IMR-90 (cell line): ENCODE results near the gene ESF1. TPM values are rescaled to one million over a fixed set of nuclear protein-coding genes. Genes with fewer than 3 reads are reported as not detected.

Source experiments
- ATAC-seq: fragments of 200-7000 bp; cut with Tn5 transposase; 2 replicates; pipeline ENCODE4 v1.9.1; 2020; ENCODE audit warnings: low read depth, mild to moderate bottlenecking, moderate library complexity
- BruUV-seq: library from RNA; stranded (reverse); fragments of 400-500 nt; replicated peaks from 2 replicates; lab custom pipeline; 2021; lab: Mats Ljungman, UMichigan
- CTCF ChIA-PET: fragments of 300-600 bp; formaldehyde crosslinking; extraction: SDS; loops from one replicate; lab custom pipeline; 2021; ENCODE audit warnings: antibody characterized with exemption; lab: Yijun Ruan, JAX
- POLR2A ChIA-PET: fragments of 300-600 bp; sonication (Branson Sonifier 250); formaldehyde crosslinking; loops from one replicate; lab custom pipeline; 2022; ENCODE audit warnings: antibody characterized with exemption; ENCODE audit not compliant: unreplicated experiment; lab: Charles Lee
- DNase-seq: peaks from one replicate; pipeline ENCODE4 v3.0.0; 2013
- H2AFZ ChIP-seq: replicated peaks from 2 replicates; pipeline ENCODE3; 2013; ENCODE audit warnings: low read length, mild to moderate bottlenecking; ENCODE audit not compliant: poor library complexity
- H2AK5ac ChIP-seq: 2 replicates; pipeline ENCODE4 v1.6.1; 2013; ENCODE audit warnings: low read depth, low read length, inconsistent platforms
- H2AK9ac ChIP-seq: replicated peaks from 2 replicates; pipeline ENCODE3; 2013; ENCODE audit warnings: mild to moderate bottlenecking, low read depth, low read length, moderate library complexity; ENCODE audit not compliant: poor library complexity
- H2BK120ac ChIP-seq: 2 replicates; pipeline ENCODE4 v1.6.1; 2013; ENCODE audit warnings: low read depth, low read length, inconsistent platforms
- H2BK15ac ChIP-seq: 3 replicates; pipeline ENCODE4 v1.6.1; 2013; ENCODE audit warnings: low read depth, low read length, inconsistent platforms
- H2BK20ac ChIP-seq: 2 replicates; pipeline ENCODE4 v1.6.1; 2013; ENCODE audit warnings: low read depth, mild to moderate bottlenecking, inconsistent platforms, low read length, moderate library complexity
- H2BK5ac ChIP-seq: 2 replicates; pipeline ENCODE4 v1.6.1; 2013; ENCODE audit warnings: mild to moderate bottlenecking, low read depth, low read length, inconsistent platforms; ENCODE audit not compliant: poor library complexity, severe bottlenecking
- H3K14ac ChIP-seq: replicated peaks from 2 replicates; pipeline ENCODE4 v1.6.1; 2013; ENCODE audit warnings: low read depth, low read length, inconsistent platforms
- H3K18ac ChIP-seq: 2 replicates; pipeline ENCODE4 v1.6.1; 2013; ENCODE audit warnings: low read depth, low read length, control low read depth
- H3K23ac ChIP-seq: 2 replicates; pipeline ENCODE4 v1.6.1; 2013; ENCODE audit warnings: low read depth, low read length, inconsistent platforms
- H3K27ac ChIP-seq: 2 replicates; pipeline ENCODE4 v1.5.1; 2013; ENCODE audit warnings: mild to moderate bottlenecking, control low read depth, low read length; ENCODE audit not compliant: insufficient read depth
- H3K27me3 ChIP-seq: 2 replicates; pipeline ENCODE4 v1.6.1; 2013; ENCODE audit warnings: low read length; ENCODE audit not compliant: control insufficient read depth, insufficient read depth
- H3K36me3 ChIP-seq: 2 replicates; pipeline ENCODE4 v1.6.1; 2013; ENCODE audit warnings: low read length, mixed read lengths; ENCODE audit not compliant: control insufficient read depth, insufficient read depth
- H3K4ac ChIP-seq: 2 replicates; pipeline ENCODE4 v1.6.1; 2013; ENCODE audit warnings: low read depth, low read length, inconsistent platforms
- H3K4me1 ChIP-seq: 2 replicates; pipeline ENCODE4 v1.6.1; 2013; ENCODE audit warnings: low read length, mixed read lengths; ENCODE audit not compliant: control insufficient read depth, insufficient read depth
- H3K4me2 ChIP-seq: 2 replicates; pipeline ENCODE4 v1.6.1; 2013; ENCODE audit warnings: low read depth, mild to moderate bottlenecking, control low read depth, low read length, moderate library complexity
- H3K4me3 ChIP-seq: 2 replicates; pipeline ENCODE4 v1.5.1; 2013; ENCODE audit warnings: low read depth, mild to moderate bottlenecking, control low read depth, low read length, moderate library complexity; ENCODE audit not compliant: insufficient read depth
- H3K56ac ChIP-seq: 2 replicates; pipeline ENCODE4 v1.6.1; 2013; ENCODE audit warnings: low read length, inconsistent platforms; ENCODE audit not compliant: insufficient read depth; ENCODE audit errors: extremely low read depth
- H3K79me1 ChIP-seq, 2 experiments: 2 replicates each; pipeline ENCODE4 v1.6.1; 2013; ENCODE audit warnings: low read length in 2 of 2, inconsistent platforms in 1 of 2, low read depth in 1 of 2
- H3K9ac ChIP-seq: 2 replicates; pipeline ENCODE4 v1.6.1; 2013; ENCODE audit warnings: low read depth, low read length, control low read depth
- H3K9me1 ChIP-seq: 2 replicates; pipeline ENCODE4 v1.6.1; 2013; ENCODE audit warnings: low read length, inconsistent platforms; ENCODE audit not compliant: insufficient read depth
- H3K9me3 ChIP-seq: 2 replicates; pipeline ENCODE4 v1.6.1; 2013; ENCODE audit warnings: low read length; ENCODE audit not compliant: control insufficient read depth, insufficient read depth
- H4K20me1 ChIP-seq: 2 replicates; pipeline ENCODE4 v1.6.1; 2013; ENCODE audit warnings: low read length, inconsistent platforms; ENCODE audit not compliant: insufficient read depth
- H4K5ac ChIP-seq: 2 replicates; pipeline ENCODE4 v1.6.1; 2013; ENCODE audit warnings: mild to moderate bottlenecking, low read depth, low read length, control low read depth
- H4K8ac ChIP-seq, 2 experiments: 2 replicates each; pipeline ENCODE4 v1.6.1; 2013; ENCODE audit warnings: low read depth in 2 of 2, low read length in 2 of 2, control low read depth in 1 of 2, inconsistent platforms in 1 of 2
- H4K91ac ChIP-seq: 2 replicates; pipeline ENCODE4 v1.6.1; 2013; ENCODE audit warnings: low read depth, low read length, inconsistent platforms; ENCODE audit not compliant: insufficient read depth
- CEBPB ChIP-seq: IDR thresholded peaks from 2 replicates; pipeline ENCODE4 v1.6.1; 2012; ENCODE audit warnings: low read depth, low read length, improper control_type of control experiment
- ELK1 ChIP-seq: fragments of 150-350 bp; IDR thresholded peaks from 2 replicates; pipeline ENCODE4 v1.6.1; 2016; ENCODE audit warnings: low read depth, mild to moderate bottlenecking, low read length, moderate library complexity, borderline replicate concordance
- MAFK ChIP-seq: IDR thresholded peaks from 2 replicates; pipeline ENCODE4 v1.6.1; 2012; ENCODE audit warnings: low read depth, low read length, improper control_type of control experiment
- NFE2L2 ChIP-seq: fragments of 150-350 bp; IDR thresholded peaks from 2 replicates; pipeline ENCODE4 v1.6.1; 2016; ENCODE audit warnings: low read depth, mild to moderate bottlenecking, low read length
- RCOR1 ChIP-seq: IDR thresholded peaks from 2 replicates; pipeline ENCODE4 v1.6.1; 2012; ENCODE audit warnings: mild to moderate bottlenecking, low read length, improper control_type of control experiment; ENCODE audit not compliant: insufficient replicate concordance
- WGBS, 2 experiments: methylation state at CpG; one replicate each; pipeline versions ENCODE4 v1.1.5 to v1.1.7; 2013; ENCODE audit warnings: missing lambda C conversion rate in 2 of 2; ENCODE audit not compliant: insufficient read length in 1 of 2; ENCODE audit errors: extremely low coverage in 2 of 2; 5-methylcytosine and 5-hydroxymethylcytosine counted together
- dilution Hi-C: fragments of 300-500 bp; cut with HindIII; formaldehyde crosslinking; loops from one replicate; pipeline ENCODE4 v1.14.3; 2018; ENCODE audit warnings: low sequenced_read_pairs; ENCODE audit not compliant: unreplicated experiment
- in situ Hi-C: fragments of 300-500 bp; cut with MboI; formaldehyde crosslinking; loops from 3 replicates; pipeline ENCODE4 v1.14.3; 2019; ENCODE audit warnings: low sequenced_read_pairs, inconsistent platforms, mixed read lengths
- intact Hi-C: fragments of 100-400 bp; cut with micrococcal nuclease; formaldehyde crosslinking; loops from 2 replicates; pipeline ENCODE4 v1.10.0; 2022
- polyA plus RNA-seq, 3 experiments: library from polyadenylated mRNA; depleted of rRNA; stranded (reverse); fragments of >200 nt; gene quantifications; 2 replicates each; pipeline ENCODE4 v1.2.3, GENCODE V29; 2012; ENCODE audit warnings: low replicate concordance in 1 of 3
- total RNA-seq: library from RNA; depleted of rRNA; stranded (reverse); fragments of >200 nt; gene quantifications from 2 replicates; pipeline ENCODE4 v1.2.3, GENCODE V29; 2012

ESF1 gene
- total and polyA plus RNA-seq, 2 of the 4 experiments (the other 2 are of a cell fraction): 2.6 to 2.7 TPM

DNA sequence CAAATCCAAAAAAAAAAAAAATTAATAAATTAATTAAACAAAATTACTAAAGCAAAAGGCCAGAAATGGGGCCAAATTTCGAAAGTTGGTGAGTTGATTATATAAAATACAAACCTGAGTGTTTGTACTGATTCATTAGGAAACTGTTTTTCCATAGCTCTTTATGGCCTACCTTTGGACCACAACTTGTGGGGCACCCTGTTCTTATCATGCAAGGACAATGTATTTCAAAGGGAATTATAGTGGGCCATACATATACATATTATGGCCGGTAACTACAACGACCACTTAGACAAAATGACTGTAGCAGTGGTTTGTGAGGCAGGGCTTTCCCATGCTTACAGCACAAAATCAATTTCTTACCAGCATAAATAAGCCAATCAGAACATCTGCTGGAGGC lies 69.5 kb downstream of the ESF1 start:
- Histone ChIP-seq H2AK9ac (no peak overlapping the region), H3K4me3 (no peak overlapping the region), H3K4me1 (no peaks in the 10 kb centered on the region), H3K56ac (no peak overlapping the region), H4K20me1 (no peaks in the 10 kb centered on the region), H4K8ac (no peak overlapping the region), H3K14ac (no peak overlapping the region), H2BK20ac (no peak overlapping the region), H3K4ac (no peak overlapping the region), H2BK5ac (no peak overlapping the region), H3K36me3 (peaks cover 9% of the 10 kb centered on the region), H3K23ac (no peak overlapping the region), H2AFZ (no peak overlapping the region), H3K27me3 (no peaks in the 10 kb centered on the region), H3K9me3 (no peaks in the 10 kb centered on the region; the same call in 1 of the 2 replicates), H2AK5ac (no peak overlapping the region), H4K5ac (no peak overlapping the region), H2BK120ac (no peak overlapping the region), H3K27ac (no peak overlapping the region), H3K9me1 (no peaks in the 10 kb centered on the region; the same call in 1 of the 2 replicates), H3K9ac (no peak overlapping the region), H3K79me1 (no peaks in the 10 kb centered on the region), H3K4me2 (no peak overlapping the region), H2BK15ac (no peak overlapping the region), H3K18ac (no peak overlapping the region), H4K91ac (no peak overlapping the region)
- POLR2A ChIA-PET: no interaction called here
- in situ Hi-C loops (no loop called here), dilution Hi-C loops (no loop called here), intact Hi-C loops (no loop called here)
- no peak for TF ChIP-seq RCOR1
- TF ChIP-seq MAFK: no peak
- TF ChIP-seq NFE2L2: no peak
- TF ChIP-seq ELK1: no peak
- no peak for TF ChIP-seq CEBPB
- ATAC-seq (no peak), DNase-seq (no peak)
- no CpG with 5 or more reads among the region's 3 CpGs for WGBS, 2 experiments
- CTCF ChIA-PET: interaction anchor here (0.7 kb wide), 1 partner anchor 168 kb away, joined by 3 read pairs; no protein-coding TSS in a partner anchor
- no TSS peak for BruUV-seq
